RWPE2 (cell line): ENCODE measurements around the gene PSMD1.
"Not testable (repeated sequence)": the region's sequence is repeated elsewhere in the genome, so short reads cannot be mapped to it uniquely, and the experiment has no call there.

ENCODE experiments used
- ATAC-seq: fragments of 200-7000 bp; cut with Tn5 transposase; 3 replicates; pipeline ENCODE4 v1.9.1; 2021; ENCODE audit warnings: low read depth
- DNase-seq: peaks from one replicate; pipeline ENCODE4 v3.0.0-alpha.2; 2020; ENCODE audit warnings: low spot score
- H3K27ac ChIP-seq: fragments of 450-650 bp; 2 replicates; pipeline ENCODE4 v1.5.1; 2017; ENCODE audit warnings: mild to moderate bottlenecking; ENCODE audit not compliant: poor library complexity, severe bottlenecking
- H3K27me3 ChIP-seq: fragments of 250-450 bp; sonication (Bioruptor Pico); 2 replicates; pipeline ENCODE4 v1.5.1; 2021; ENCODE audit warnings: mild to moderate bottlenecking, moderate library complexity; ENCODE audit not compliant: insufficient read depth, poor library complexity, severe bottlenecking
- H3K36me3 ChIP-seq: fragments of 250-450 bp; sonication (Bioruptor Pico); 2 replicates; pipeline ENCODE4 v1.5.1; 2020; ENCODE audit warnings: low read depth, mild to moderate bottlenecking, moderate library complexity
- H3K4me1 ChIP-seq: fragments of 250-450 bp; sonication (Bioruptor Pico); 2 replicates; pipeline ENCODE4 v1.5.1; 2021; ENCODE audit warnings: mild to moderate bottlenecking, moderate library complexity; ENCODE audit not compliant: insufficient read depth, poor library complexity, severe bottlenecking
- H3K4me3 ChIP-seq: fragments of 250-450 bp; sonication (Bioruptor Pico); 2 replicates; pipeline ENCODE4 v1.5.1; 2021; ENCODE audit warnings: mild to moderate bottlenecking, moderate library complexity; ENCODE audit not compliant: severe bottlenecking
- H3K9me3 ChIP-seq: fragments of 250-450 bp; sonication (Bioruptor Pico); 2 replicates; pipeline ENCODE4 v1.5.1; 2021; ENCODE audit warnings: mild to moderate bottlenecking, moderate library complexity; ENCODE audit not compliant: severe bottlenecking
- CTCF ChIP-seq: fragments of 450-650 bp; IDR thresholded peaks from one replicate; pipeline ENCODE4 v1.5.1; 2017; ENCODE audit warnings: mild to moderate bottlenecking, moderate library complexity; ENCODE audit not compliant: poor library complexity, severe bottlenecking

The PSMD1 gene

GRCh38 chr2:231134910-231135655 is 78.4 kb downstream of the PSMD1 start:
- Histone ChIP-seq H3K27ac (no peak overlapping the region), H3K9me3 (no peaks in the 10 kb centered on the region), H3K4me1 (peaks cover 17% of the 10 kb centered on the region), H3K4me3 (no peak overlapping the region), H3K27me3 (no peaks in the 10 kb centered on the region), H3K36me3 (peaks cover 6% of the 10 kb centered on the region)
- no peak for DNase-seq
- TF ChIP-seq CTCF: no peak
- no peak for ATAC-seq

GRCh38 chr2:231138699-231139098 is 82.0 kb downstream of the PSMD1 start:
- Histone ChIP-seq H3K36me3 (peaks cover 14% of the 10 kb centered on the region), H3K4me3 (no peak overlapping the region), H3K4me1 (no peaks in the 10 kb centered on the region), H3K27me3 (no peaks in the 10 kb centered on the region), H3K9me3 (no peaks in the 10 kb centered on the region), H3K27ac (no peak overlapping the region)
- TF ChIP-seq CTCF: no peak
- ATAC-seq (no peak), DNase-seq (no peak)

- DNase-seq (no peak), ATAC-seq (no peak)
- no peaks in the 10 kb centered on the region for H3K4me1 ChIP-seq
- peaks cover 14% of the 10 kb centered on the region for H3K36me3 ChIP-seq
- H3K4me3 ChIP-seq: no peak overlapping the region
- TF ChIP-seq CTCF: no peak
- no peaks in the 10 kb centered on the region for H3K9me3 ChIP-seq
- H3K27me3 ChIP-seq: no peaks in the 10 kb centered on the region
- H3K27ac ChIP-seq: no peak overlapping the region
Observed at GRCh38 chr2:231139796-231140195, 83.1 kb downstream of the PSMD1 start.

- peaks cover 14% of the 10 kb centered on the region for H3K36me3 ChIP-seq
- DNase-seq, H3K4me1 ChIP-seq, H3K27ac ChIP-seq, ATAC-seq, H3K9me3 ChIP-seq, H3K27me3 ChIP-seq, H3K4me3 ChIP-seq: not testable (repeated sequence)
Observed at GRCh38 chr2:231140808-231141207, 84.1 kb downstream of the PSMD1 start.

GRCh38 chr2:231144896-231145295 is 88.2 kb downstream of the PSMD1 start:
- H3K27me3 ChIP-seq: no peaks in the 10 kb centered on the region
- no peak for ATAC-seq
- peaks cover 47% of the 10 kb centered on the region for H3K36me3 ChIP-seq
- H3K9me3 ChIP-seq: no peaks in the 10 kb centered on the region
- H3K4me3 ChIP-seq: no peak overlapping the region
- no peaks in the 10 kb centered on the region for H3K4me1 ChIP-seq
- DNase-seq: no peak
- no peak overlapping the region for H3K27ac ChIP-seq
- TF ChIP-seq CTCF: no peak
